ENCODE measurements around the gene LRRC27. TPM values are rescaled to one million over a fixed set of nuclear protein-coding genes. Genes with fewer than 3 reads are reported as not detected.

Gene LRRC27
- total and polyA plus RNA-seq, 7 donors: 1.4 to 15.5 (median 6.2) TPM

DNA sequence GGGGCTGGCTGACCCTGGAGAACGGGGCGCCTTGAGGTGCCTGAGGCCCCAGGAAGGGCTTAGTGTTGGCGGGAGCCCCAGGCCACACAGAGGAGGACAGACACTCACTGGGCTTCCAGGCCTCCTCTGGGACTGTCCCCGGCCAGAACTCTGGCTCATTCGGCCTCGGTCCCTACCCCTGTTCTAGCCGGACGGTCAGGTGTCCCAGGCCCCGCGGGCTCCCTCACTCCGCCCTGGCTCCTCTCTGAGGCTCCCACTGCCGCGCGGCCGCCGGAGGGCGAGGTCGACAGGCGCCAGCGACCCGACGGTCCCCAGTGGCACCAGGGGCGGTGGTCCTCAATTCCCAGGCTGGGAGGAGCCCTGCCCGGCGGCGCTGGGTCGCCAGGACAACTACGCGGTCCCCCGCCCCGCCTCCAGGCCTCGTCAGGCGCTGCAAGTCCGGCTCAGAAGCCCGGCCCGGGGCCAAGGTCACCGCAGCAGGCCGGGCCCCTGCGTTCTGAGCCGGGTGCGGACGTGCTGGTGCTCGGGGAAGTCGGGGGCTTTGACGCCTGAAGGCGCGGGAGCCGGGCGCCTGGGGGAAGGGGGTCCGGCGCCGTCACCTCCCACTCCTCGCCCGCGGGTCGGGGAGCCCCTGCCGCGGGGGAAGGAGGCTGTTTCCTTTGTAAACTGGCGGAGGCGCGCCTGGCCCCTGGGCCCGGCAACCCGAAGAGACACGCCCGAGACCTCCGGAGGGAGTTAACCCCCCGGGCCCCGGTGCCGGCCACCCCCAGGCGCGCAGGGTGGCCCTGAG lies 63.9 kb downstream of the LRRC27 start:
- H3K4me3 ChIP-seq: peak overlapping the region; percentile 34 to 99 (median 76)
- H3K4me1 ChIP-seq: peaks cover 0 to 45% (median 45%) of the 10 kb centered on the region in 4 donors
- no peaks in the 10 kb centered on the region for H3K27me3 ChIP-seq
- WGBS, 2 donors: 6 to 11% methylated on average over 71 of the region's 71 CpGs
- H3K9me3 ChIP-seq: no peaks in the 10 kb centered on the region
- peak; percentile 90 for DNase-seq
- peak overlapping the region; percentile 91 to 99 (median 96) for H3K27ac ChIP-seq
- peak in 1 of 2 donors; percentile 65 for TF ChIP-seq POLR2A (IDR thresholded peaks at IDR 0.05)
- TF ChIP-seq POLR2AphosphoS5 (IDR thresholded peaks at IDR 0.05): peak in 3 of 4 donors; percentile 33 to 56 (median 37)
- no peak for TF ChIP-seq EP300 (IDR thresholded peaks at IDR 0.05)
- H3K36me3 ChIP-seq: no peaks in the 10 kb centered on the region
- intact Hi-C loops (cut with DNase I): loop anchor here (2.0 to 5.0 kb wide), 3 partner anchors 27 to 236 kb away; no protein-coding TSS in a partner anchor

DNA sequence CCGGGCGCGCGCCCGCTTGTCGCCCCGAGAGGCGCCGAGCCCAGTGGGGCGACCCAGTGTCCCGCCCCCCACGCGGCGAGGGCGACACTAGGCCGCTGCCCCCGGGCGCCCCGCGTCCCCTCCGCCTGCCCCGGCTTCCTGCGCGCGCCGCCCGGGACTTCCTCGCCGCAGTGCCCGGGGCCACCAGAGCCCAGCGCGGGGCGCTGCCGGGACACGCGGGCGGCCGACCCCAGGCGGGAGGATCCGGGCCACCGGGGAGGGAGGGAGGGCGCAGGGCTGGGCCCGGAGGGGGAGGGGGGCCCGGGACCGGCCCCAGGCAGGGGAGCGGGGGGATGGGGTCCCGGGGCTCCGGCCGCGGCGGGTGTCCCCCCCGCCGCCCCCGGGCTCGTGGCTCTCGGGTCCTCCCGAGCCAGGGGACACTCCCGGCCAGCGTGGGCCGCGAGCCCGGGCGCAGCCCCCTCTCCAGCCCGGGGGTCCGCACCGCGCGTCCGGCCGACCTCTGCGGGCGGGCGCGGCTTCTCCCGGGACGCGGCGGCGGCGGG lies 64.6 kb downstream of the LRRC27 start:
- no peaks in the 10 kb centered on the region for H3K27me3 ChIP-seq
- no peaks in the 10 kb centered on the region for H3K36me3 ChIP-seq
- WGBS, 2 donors: 0 to 1% methylated on average over 80 of the region's 80 CpGs
- peak overlapping the region; percentile 91 to 99 (median 96) for H3K27ac ChIP-seq
- DNase-seq: peak; percentile 85
- H3K4me1 ChIP-seq: peaks cover 0 to 52% (median 51%) of the 10 kb centered on the region in 4 donors
- intact Hi-C loops (cut with DNase I): loop anchor here (2.0 to 5.0 kb wide), 3 partner anchors 26 to 236 kb away; no protein-coding TSS in a partner anchor
- peak overlapping the region; percentile 34 to 99 (median 76) for H3K4me3 ChIP-seq
- H3K9me3 ChIP-seq: no peaks in the 10 kb centered on the region
- TF ChIP-seq, protein P1, sequence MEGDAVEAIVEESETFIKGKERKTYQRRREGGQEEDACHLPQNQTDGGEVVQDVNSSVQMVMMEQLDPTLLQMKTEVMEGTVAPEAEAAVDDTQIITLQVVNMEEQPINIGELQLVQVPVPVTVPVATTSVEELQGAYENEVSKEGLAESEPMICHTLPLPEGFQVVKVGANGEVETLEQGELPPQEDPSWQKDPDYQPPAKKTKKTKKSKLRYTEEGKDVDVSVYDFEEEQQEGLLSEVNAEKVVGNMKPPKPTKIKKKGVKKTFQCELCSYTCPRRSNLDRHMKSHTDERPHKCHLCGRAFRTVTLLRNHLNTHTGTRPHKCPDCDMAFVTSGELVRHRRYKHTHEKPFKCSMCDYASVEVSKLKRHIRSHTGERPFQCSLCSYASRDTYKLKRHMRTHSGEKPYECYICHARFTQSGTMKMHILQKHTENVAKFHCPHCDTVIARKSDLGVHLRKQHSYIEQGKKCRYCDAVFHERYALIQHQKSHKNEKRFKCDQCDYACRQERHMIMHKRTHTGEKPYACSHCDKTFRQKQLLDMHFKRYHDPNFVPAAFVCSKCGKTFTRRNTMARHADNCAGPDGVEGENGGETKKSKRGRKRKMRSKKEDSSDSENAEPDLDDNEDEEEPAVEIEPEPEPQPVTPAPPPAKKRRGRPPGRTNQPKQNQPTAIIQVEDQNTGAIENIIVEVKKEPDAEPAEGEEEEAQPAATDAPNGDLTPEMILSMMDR (IDR thresholded peaks at IDR 0.05): peak in 1 of 4 experiments; percentile 43
- TF ChIP-seq EP300 (IDR thresholded peaks at IDR 0.05): no peak

DNA sequence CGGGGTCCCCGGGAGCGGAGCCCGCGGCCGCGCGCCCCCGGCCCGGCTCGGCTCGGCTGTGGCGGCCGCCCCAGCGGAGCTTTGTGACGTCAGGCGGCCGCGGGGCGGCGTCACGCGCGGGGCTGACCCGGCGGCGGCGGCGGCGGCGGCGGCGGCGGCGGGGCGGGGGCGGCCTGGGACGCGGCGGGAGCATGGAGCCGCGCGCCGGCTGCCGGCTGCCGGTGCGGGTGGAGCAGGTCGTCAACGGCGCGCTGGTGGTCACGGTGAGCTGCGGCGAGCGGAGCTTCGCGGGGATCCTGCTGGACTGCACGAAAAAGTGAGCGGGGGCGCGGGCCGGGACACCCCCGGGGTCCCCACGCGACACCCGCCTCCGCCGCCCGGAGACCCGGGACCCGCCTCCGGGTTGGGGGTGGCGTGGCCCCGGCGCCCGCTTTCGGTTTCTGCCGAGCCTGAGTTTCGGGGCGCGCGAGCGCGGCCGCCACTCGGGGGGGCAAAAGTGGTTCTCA lies 65.1 kb downstream of the LRRC27 start, which contains the start of gene PWWP2B:
TSS of gene PWWP2B (plus strand) at position 165 of the 506 bp plus-strand sequence. CDS start at position 192, 27 bp downstream.
- H3K4me3 ChIP-seq: peak within 1 kb of the TSS; percentile 69 to 99 (median 76)
- no peaks in the 10 kb centered on the region for H3K36me3 ChIP-seq
- no peak for TF ChIP-seq POLR2A (IDR thresholded peaks at IDR 0.05)
- TF ChIP-seq POLR2AphosphoS5 (IDR thresholded peaks at IDR 0.05): peak in 3 of 4 donors; percentile 10 to 70 (median 61)
- intact Hi-C loops (cut with DNase I): loop anchor here (2.0 to 5.0 kb wide), 3 partner anchors 26 to 235 kb away; no protein-coding TSS in a partner anchor
- peaks cover 0 to 55% (median 52%) of the 10 kb centered on the region in 4 donors for H3K4me1 ChIP-seq
- peak within 1 kb of the TSS; percentile 91 to 99 (median 96) for H3K27ac ChIP-seq
- no peaks in the 10 kb centered on the region for H3K27me3 ChIP-seq
- no peaks in the 10 kb centered on the region for H3K9me3 ChIP-seq
- peak; percentile 77 for DNase-seq
- WGBS, 2 donors: 1% methylated on average over 86 of the region's 86 CpGs

DNA sequence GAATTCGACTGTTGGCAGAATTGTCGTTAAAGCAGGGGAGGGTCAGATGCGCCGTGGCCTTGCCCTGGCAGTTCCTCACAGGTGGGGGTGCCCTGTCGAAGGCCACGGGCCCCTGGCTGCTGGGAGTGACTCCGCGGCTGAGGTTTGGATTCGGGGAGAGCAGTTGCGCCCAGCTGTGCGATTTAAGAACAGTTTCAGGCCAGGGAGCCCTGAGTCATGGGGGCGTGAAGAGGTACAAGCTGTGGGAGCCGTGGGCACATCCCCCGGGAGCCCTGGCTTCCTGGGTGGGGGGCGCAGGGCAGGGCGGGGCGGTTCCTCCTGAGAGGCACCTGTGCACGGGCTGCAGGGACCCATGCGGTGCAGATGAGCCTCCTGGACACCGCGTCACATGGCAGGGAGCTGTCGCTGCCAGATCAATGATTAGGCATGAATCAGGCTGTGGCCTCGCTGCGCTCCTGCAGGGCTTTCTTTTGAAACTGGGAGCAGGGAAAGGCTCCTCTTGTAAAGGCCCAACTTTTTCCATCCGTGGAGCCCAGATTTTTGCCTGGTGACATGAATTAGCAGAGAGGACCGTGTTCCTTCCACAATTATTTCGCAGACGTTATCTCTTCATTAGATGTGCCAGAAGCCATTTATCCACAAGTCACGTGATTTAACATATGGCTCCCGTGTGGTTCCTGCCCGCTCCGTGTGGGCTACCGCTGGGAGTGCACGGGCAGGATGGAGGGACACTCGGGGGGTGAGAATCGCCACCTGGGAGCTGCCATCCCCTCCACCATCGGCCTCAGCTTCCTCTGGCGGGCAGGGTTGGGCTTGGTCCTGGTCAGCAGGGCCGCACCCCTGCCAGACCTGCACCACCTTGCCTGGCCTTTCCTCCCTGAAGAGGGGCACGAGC lies 65.9 kb downstream of the LRRC27 start:
- Histone ChIP-seq H3K27me3 (no peaks in the 10 kb centered on the region), H3K4me3 (peak overlapping the region; percentile 69 to 99 (median 76)), H3K4me1 (peaks cover 0 to 59% (median 52%) of the 10 kb centered on the region in 4 donors), H3K9me3 (no peaks in the 10 kb centered on the region), H3K27ac (peak overlapping the region; percentile 88 to 99 (median 96)), H3K36me3 (no peaks in the 10 kb centered on the region)
- TF ChIP-seq EP300 (IDR thresholded peaks at IDR 0.05) (no peak), POLR2A (IDR thresholded peaks at IDR 0.05) (no peak), POLR2AphosphoS5 (IDR thresholded peaks at IDR 0.05) (no peak)
- TF ChIP-seq, protein P1 (IDR thresholded peaks at IDR 0.05): no peak
- 5 to 16% methylated on average over 40 of the region's 40 CpGs for WGBS, 2 donors
- peak; percentile 81 for DNase-seq
- intact Hi-C loops (cut with DNase I): loop anchor here (2.0 to 5.0 kb wide), 3 partner anchors 25 to 234 kb away; no protein-coding TSS in a partner anchor

DNA sequence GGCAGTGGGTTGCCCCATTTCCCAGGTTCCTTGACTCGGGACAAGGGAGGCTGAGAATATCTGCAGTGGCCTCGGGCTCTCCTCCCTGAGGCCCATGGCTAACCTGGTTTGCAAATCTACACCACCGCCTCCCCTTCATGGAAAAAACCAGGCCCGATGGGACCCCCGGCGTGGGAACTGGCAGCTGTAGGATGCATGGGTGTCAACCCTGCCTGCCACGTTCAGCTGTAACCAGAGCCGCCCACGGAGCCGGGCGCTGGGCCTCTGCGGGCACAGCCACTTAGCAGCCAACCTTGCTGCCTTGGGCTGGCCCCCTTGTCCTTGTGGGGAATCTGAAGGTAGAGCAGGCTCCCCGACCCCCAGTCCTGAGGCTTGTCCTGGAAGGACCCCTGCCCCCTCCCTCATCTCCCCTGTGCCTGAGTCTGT lies 66.6 kb downstream of the LRRC27 start:
- H3K4me3 ChIP-seq: peak overlapping the region in 3 of 4 donors; percentile 70 to 99 (median 83)
- intact Hi-C loops (cut with DNase I): loop anchor here (5.0 kb wide), 1 partner anchor 234 kb away; no protein-coding TSS in a partner anchor
- peak; percentile 70 for DNase-seq

More for the DNA sequence above, 66.6 kb downstream of the LRRC27 start:
- TF ChIP-seq, protein P1 (IDR thresholded peaks at IDR 0.05): no peak
- no peak for TF ChIP-seq EP300 (IDR thresholded peaks at IDR 0.05)
- no peak for TF ChIP-seq POLR2A (IDR thresholded peaks at IDR 0.05)
- TF ChIP-seq POLR2AphosphoS5 (IDR thresholded peaks at IDR 0.05): no peak
- Histone ChIP-seq H3K4me1 (peaks cover 0 to 59% (median 52%) of the 10 kb centered on the region in 4 donors), H3K27ac (peak overlapping the region in 3 of 4 donors; percentile 94 to 99 (median 98)), H3K36me3 (no peaks in the 10 kb centered on the region), H3K27me3 (no peaks in the 10 kb centered on the region), H3K9me3 (no peaks in the 10 kb centered on the region)
- WGBS, 2 donors: 33 to 72% methylated on average over 13 of the region's 13 CpGs
